ENCODE measurements around the gene LUM.
"Not testable (repeated sequence)": the region's sequence is repeated elsewhere in the genome, so short reads cannot be mapped to it uniquely, and the experiment has no call there.

The LUM gene

DNA sequence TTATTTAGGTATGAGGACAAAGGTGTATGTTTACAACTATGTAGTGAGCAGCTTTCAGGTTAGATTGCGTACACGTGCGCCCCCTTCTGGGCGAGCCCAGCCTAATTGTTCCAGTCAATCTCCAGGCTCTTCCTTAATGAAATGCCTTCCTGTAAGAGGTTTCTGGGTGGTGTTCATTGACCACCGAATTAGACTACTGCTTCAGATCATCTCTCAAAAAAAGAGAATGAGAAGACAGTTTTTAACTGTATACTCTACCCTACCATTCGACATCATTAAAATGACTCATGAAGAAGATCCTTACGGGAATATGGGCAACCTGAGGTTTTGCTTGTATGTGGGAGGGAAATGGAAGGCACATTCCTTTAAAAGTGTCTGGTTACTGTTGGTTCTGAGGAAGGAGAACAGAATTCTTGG lies 2.1 kb downstream of the LUM start:
- DNase-seq, result peak; percentile 34

DNA sequence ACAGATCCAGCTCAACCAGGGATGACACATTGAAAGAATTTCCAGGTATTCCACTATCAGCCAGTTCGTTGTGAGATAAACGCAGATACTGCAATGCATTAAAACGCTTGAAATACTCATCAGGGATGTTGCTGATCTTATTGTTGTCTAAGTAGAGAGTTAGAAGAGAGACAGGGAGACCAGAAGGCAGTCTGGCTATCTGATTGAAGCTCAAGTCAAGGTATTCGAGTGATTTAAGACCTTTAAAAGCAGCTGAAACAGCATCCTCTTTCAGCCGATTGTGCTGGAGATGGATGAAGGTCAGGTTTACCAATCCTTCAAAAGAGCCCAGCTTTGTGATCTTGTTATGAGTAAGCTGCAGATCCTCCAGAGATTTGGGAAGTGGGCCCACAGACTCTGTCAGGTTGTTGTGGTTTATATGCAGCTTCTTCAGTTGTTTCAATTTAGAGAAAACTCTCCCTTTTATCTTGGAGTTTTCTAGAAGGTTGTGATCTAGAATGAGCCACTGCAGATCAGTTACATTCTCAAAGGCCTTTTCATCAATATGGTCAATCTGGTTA lies 3.0 kb downstream of the LUM start:
- no peak for DNase-seq

DNA sequence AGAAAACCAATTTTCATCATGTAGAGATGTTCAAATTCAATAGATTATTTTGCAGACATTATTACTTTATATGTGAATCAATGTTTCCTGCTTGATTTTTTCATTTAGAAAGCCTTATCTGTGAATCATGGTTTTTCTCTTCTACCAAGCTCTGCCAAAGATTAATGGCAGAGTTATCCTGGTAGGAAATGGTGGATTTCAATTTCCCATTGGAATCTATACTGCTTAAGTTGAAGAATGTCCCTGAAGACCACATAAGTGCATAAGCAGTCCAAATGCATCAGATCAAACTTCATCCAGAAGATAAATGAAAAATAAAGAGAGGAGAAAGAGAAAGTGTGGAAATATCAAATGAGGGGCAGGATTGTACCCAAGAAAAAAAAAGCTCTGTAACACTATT lies 5.0 kb downstream of the LUM start:
- no peak for DNase-seq

DNA sequence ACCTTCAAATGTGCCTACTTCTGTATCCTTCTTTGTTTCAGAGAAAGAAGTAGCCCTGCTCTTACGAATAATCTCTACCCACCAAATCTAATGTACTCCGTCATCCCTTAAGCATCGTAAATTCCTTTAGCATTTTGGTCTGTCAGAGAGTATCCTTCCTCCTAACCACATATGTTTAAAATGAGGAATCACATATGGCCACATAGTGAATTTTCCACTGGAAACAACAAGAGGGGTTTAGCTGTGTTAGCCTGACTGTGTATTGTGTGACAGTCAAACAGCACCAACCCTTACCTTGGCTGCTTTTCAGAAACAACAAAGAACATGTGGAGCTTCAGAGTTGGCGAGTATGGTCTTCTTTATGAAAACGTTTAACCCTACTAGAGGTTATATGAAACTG lies 5.5 kb downstream of the LUM start:
- DNase-seq, result no peak

DNA sequence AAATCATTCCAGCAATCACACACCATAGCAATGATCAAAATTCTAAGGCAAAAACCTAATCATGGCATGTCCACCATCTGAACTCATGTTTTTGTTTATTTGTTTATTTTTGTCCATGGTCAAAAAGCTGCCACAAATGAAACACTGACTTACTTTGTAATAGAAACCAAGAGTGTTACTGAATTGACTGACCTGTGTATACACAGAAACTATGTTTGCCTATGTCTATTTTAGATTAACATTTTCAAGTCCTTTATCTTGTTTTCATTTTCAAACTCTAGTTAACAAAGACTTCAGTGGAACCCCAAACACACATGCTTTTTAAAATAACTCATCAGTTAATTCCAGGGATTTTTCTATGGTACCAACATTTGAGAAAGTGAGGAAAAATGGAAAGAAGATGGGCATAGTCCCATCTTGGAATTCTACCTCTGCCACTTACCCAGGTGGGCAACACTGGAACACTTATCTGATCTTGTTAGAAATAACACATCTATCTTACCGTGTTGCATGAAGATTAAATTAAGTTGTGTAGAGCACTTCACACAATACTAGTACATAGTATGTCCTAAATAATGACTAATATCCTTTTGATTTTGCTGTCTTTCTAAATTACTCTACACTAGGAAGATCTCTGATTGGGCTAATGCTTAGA lies 6.4 kb downstream of the LUM start:
- no peak for DNase-seq

DNA sequence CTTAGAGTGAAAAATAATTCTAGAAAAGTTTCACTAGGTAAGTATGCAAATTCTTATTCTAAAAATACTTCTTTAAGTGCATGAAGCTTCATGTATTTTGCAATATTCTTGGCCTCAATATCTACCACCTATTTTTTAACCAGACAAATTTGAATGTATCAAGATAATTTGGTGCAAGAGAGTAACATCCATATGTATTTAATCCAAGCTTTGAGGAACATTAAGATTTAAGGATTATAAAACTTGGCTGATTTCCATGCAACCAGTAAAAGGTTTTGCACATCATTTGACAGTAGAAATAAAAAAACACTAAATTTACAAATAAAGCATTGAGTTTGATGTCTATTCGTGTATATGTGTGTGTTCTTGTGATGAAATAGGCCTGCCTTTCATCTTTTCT lies 7.7 kb downstream of the LUM start:
- DNase-seq, result no peak

DNA sequence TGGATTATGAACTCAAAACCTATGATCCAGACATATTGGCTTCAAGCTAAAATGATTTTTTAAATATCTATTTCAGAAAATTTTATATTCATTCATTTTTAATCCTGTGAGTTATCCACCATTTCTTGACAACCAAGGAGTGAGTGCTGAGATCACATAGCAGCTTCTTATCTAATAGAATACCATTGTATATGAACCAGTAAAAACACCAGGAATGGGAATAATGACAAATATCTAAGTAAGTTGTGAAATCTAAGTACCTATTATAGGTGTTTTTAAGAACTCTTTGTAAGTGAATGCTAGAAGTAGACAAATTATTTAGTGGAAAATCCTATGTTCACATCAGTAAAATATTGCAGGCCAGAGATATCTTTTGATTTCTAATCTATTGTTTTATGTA lies 8.2 kb downstream of the LUM start:
- DNase-seq, result no peak

DNA sequence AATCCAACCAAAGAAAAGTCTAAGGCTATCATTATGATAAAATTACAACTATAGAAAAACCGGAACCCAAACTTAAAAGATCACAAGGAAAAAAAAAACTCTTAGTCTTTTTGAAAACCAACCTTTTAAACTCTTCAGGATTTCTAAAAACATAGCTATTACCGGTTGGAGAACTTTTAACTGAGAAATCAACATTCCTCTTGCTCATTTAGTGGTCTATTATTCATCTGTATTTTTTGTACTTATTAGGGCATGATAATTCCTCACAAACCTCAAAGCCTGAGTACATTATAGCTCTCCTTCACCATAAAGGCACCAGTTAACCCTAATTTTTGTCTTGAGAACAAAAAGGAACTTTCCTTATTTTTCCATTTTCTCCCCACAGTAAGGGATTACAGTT lies 10.4 kb downstream of the LUM start:
- DNase-seq, result no peak

DNA sequence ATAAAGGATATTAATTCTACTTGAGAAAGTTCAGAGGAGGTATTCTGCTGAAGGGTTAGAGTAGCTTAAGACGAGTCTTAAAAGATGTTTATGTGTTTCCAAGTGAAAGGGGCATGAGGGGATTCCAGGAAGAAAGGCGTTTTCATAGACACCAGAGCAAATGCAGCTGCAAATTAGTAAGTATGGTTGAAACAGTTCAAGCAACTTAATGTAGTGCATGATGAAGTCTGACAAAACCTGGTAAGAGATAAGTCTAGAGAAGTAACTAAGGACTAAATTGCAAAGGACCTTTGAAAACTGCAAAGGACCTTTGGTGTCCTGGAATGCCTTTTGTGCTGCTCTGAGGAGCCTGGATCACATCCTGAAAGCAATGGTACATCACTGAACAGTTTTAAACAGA lies 11.5 kb downstream of the LUM start:
- no peak for DNase-seq

DNA sequence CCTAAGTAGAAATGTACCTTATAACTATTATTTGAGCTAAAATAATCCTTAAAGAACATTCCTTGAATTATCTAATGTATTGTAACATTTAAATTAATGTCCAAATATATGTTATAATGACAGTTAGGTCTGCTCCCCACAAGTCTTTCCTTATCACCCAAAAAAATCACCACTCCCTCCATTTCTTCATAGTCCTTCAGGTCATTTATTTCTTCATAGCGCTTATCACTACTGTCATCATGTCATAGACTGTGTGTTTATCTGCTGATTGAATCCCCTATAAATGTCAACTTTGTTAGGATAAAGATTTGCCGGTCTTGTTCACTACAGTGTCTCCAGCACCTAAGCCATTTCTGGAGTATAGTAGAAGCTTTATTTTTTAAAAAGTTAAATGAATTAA lies 12.0 kb downstream of the LUM start:
- DNase-seq, result no peak

DNA sequence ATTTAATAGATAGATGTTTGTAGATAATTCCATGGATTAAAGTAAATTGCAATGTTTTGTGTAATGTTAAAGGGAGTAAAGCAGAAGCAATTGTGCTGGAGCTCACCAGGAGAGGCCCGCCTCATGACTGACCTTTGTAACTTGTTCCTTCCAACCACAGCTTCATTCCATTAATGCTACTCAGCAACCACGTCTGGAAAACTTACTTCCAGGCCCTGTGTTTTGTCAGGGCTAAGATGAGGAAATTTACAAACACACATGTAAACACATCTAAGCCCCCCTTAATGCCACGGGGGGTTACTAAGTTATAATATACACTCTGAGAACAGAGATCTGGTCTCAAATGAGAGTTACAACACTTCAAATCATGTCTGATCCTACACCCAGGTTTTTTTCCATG lies 12.4 kb downstream of the LUM start:
- no peak for DNase-seq

DNA sequence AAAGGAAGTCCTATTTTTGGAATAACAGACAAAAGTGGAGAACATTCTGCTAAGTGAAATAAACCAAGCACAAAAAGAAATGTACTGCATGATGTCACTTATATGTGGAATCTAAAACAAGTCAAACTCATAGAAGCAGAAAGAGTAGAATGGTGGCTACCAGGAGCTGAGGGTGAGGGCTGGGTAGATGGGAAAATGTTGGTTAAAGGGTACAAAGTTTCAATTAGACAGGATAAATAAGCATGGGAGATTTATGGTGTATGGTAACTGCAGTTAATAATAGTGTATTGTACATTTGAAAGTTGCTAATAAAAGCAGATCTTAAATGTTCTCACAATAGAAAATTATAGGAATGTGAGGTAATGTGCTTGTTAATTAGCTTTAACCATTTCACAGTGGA lies 12.8 kb downstream of the LUM start:
- no peak for DNase-seq

DNA sequence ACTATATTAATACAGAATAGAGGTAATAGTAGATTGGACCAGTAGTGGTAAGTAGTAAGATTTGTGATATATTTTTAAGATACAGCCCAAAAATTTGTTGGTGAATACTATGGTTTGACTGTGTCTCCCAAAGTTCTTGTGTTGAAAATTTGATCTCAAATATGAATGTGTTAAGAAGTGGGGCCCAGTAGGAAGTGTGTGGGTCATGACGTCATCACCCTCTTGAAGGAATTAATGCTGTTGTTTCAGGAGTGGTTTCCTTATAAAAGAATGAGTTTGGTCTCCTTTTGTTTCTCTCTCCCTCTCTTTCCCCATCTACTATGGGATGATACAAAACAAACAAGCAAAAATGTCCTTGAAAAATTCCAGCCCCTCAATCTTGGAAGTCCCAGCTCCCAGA lies 16.3 kb downstream of the LUM start:
- no peak for DNase-seq

DNA sequence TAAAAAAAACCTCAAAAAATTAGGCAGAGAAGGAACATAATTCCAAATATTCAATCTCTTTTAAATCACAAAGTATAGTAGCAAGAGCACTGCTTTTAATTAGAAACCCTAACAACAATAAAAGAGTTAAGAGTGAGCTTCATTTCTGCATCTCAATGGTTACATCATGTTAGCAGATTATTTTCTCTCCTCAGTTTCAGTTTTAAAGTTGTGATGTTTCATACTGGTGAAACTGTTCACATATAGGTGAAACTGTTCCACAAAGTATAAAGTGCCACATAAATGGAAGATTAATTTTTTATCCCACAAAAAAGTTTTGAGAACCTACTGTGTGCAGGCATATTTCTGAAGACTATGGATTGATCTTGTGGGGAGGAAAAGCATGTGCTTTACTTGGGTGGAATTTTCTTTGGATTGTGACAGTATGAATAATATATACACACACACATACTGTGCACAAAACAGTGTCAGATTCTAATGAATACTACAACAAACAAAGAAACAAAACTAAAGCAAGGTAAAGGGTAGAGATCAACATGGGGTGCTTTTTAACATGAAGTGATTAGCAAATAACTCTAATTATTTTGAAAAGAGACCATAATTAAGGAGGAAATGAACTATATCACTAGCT lies 17.1 kb downstream of the LUM start:
- no peak for DNase-seq

DNA sequence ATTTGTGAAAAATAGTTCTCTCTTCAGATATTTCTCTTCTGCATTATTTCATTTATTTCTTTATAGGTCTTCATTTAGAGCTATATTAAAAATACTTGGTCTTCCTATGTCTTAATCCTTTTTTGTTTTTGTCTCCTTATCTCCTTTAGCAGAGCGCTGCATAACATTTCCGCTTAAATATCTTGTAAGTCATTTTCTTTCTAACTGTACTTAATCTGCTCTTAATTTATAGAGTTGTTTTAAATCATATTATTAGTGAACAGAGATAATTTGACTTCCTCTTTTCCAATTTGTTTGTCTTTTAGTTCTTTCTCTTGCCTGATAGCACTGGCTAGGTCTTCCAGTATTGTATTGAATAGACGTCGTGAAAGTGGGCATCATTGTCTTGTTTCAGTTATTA lies 18.0 kb downstream of the LUM start:
- no peak for DNase-seq

DNA sequence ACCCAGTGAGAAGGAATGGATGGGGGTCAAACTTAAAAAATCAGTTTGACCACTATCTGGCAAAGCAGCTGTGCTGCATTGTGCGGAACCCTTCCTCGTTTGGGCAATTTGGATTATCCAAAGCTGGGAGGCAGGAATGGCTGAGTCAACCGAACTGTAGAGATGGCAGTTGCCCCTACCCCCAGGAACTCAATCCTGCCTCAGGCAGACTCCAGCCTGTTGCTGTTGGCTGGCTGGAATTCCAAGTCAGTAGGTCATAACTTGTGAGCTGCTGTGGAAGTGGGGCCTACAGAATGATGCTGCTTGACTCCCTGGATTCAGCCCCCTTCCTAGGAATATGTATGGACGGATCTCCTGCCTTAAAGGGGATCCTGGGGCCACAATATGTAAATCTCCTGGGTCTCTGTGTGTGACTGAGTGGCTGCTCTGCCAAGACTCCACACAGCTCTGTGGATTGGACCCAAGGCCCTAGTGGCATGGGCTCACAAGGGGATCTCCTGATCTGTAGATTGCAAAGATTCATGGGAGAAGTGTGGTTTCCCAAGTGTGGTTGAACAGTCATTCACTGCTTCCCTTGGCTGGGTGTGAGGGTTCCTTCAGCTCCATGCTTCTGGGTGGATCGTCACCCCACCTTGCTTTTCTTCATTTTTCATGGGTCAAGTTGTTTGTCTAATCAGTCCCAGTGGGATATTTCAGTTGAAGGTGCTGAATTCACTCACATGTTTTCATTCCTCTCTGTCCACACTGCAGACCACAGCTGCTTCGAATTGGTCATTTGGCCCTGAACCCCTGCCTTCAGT lies 19.2 kb downstream of the LUM start:
- no peak for DNase-seq

DNA sequence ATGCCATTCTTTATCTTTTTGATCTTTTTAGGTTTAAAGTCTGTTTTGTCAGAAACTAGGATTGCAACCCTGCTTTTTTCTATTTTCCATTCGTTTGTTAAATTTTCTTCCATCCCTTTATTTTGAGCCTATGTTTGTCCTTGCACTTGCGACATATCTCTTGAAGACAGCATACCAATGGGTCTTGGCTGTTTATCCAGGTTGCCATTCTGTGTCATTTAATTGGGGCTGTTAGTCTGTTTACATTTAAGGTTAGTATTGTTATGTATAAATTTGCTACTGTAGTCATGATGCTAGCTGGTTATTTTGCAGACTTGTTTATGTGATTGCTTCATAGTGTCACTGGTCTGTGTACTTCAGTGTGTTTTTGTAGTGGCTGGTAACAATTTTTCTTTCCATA lies 21.3 kb downstream of the LUM start:
- DNase-seq, result not testable (repeated sequence)

DNA sequence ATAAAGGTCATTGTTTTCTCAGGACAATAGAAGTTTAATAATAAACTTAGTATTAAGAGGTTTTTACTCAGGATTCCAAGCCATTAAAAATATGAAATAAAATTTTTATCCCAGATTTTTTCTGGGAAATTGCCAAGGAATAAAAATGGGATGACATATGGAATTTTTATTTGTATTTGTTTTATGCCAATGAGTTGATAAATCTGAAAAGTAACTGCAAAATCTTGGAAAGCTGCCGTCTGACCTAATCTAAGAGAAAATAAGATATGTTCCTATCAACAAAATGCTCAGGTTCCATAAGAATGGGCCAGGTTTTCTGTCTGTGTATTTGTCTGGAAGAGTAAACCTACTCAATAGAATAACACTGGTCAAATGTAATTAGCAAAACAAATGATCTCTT lies 31.3 kb downstream of the LUM start:
- DNase-seq, result no peak

DNA sequence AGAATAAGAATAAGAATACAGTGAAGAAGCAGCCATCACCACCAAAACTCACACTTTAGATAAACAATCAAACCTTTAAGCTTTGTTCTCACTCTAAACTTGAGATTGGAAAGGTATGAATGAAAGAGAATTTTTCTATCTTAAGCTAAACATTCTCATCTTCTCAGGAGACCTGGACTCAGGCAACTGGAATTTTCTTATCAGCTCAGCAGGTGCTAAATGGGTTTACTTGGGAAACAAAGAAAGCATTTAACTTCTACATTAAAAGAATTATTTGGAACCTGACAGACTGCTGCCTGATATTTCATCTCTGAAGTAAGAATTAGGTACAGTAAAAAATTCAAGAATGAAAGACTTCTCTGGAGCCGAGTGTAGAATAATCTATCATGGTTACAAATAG lies 32.8 kb downstream of the LUM start:
- no peak for DNase-seq

DNA sequence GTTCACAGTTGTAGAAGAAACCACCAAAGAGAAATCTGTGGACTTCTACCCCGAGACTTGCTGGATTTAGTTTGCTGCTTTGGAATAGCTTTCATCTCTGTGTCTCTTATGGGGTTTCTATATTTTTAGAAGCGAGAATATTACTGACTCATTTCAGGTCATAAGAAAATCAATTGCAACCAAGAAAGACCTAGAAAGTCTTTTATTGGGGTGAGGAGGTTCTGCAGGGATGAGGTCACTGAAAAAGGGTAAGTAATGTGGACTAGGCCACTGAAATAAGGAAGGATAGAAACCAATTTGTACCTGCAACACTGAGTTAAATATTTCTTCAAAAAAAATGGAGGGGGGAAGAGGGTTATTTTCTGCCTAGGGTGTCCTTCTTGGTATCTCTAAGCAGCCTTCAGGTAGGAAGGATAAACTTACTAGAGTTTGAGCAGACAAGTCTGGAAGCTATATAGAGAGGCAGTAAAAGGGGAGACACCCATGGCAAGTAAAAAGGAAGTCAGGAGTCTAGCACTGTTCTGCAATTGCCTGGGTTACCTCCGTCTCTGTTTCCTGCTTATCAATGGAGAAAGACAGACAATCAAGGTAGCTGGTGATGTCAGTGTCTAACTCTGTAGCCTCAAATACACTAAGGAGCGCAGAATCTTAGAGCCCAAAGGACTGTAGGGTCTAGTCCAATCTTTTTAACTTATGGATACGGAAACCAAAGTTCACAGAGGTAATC lies 33.9 kb downstream of the LUM start:
- no peak for DNase-seq

DNA sequence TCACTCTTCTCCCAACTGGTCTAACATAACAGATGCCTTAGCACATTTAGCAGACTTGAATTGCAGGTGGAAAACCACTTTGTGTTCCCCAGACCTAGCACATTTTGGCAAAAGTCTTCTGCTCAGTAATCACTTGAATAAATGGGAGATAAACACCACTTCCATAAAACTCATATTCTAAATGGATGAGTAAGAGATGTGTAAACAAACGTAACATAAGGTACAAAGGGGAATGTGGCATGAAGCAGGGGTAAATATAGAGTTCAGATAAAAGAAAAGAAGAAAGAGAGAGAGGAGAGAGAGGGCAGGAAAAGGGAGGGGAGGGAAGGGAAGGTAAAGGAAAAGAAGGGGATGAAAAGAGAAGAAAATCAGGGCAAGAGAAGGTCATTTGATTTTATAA lies 36.4 kb downstream of the LUM start:
- DNase-seq, result no peak

DNA sequence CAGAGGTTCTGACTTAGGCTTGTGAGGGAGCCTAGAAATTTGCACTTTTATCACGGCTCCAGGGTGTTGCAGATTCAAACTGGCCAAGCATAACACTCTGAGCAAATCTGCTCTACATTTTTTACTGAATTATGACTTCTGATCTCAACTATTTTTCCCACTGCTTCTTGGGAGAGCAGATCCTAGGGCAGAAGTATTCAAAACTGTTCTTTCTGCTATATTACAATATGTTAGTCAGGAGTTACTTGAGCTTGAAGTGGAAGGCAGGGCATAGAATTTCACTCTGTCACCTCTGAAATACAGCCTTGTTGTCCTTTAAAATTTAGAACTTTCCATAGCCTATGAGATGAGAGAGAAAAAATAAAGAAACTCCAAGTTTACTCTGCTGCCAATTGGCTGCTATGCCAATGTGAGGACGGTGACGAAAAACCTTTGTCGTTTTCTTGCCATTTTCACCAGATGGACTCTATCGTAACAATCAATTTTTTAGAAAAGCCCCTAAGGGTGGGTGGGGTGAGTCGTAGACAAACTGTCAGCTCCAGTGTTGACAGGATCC lies 37.1 kb downstream of the LUM start:
- no peak for DNase-seq

DNA sequence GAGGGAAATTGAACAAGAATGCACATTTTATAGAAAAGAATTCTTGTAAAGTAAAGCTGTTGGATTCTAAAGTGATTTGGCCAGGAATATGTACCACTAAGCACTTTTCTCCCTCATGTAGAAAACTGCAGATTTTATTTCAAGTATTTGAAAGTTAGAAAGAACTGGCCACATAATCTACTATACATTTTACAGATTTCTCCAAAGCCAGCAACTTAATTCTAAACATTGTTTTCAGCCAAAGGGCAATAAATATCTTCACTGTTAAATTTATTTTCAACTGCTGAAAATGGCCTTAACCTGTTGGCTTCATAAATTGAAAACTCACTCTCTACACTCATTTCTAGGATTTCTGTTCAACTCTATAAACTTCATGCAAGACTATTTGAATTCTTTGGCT lies 37.9 kb downstream of the LUM start:
- no peak for DNase-seq
